Erythroblast (primary cell): ENCODE measurements around the gene BMPER.

Experiments
- GATA1 ChIP-seq: IDR thresholded peaks from 2 replicates; pipeline ENCODE4 v1.6.1; 2011; ENCODE audit warnings: low read depth, mild to moderate bottlenecking, control low read depth, low read length, moderate library complexity
- POLR2A ChIP-seq: IDR thresholded peaks from 2 replicates; pipeline ENCODE4 v1.6.1; 2011; ENCODE audit warnings: mild to moderate bottlenecking, low read length

DNA sequence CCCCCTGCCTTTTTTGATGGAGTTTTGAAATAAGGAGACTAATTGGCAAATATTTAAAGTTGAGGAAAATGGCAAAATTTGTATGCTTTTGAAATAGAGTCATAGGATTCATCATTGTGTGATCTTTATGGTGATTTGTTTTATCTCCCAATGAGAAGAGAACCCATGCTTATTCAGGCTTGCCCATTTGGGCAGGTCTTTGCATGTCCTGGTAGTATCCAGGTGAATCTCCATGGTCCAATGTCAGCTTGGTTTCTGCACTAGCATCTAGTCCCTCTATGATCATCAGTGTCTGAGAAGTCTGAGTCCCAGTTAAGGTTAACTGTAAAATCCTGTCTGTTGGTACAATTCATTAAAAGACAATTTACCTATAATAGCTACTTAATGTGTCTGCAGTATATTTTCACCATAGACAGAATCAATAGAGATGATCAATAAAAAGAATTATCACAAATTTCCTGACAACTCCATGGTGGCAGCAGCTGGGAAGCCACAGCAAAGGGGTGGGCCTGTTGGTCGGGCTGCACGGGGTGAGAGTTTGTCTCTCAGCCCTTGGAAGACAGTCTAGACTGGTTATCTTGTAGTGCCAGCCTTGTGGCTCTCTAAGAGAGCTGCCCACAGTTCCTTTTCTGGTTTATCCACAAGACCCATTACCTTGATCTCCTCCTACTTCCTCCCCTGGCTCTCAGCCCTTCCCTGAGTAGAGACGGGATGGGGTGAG is 22.2 kb upstream of the BMPER start:
- TF ChIP-seq POLR2A (no peak), GATA1 (no peak)
